H54 (cell line): ENCODE measurements around the gene ALDH1L1.
"Not testable (repeated sequence)": the region's sequence is repeated elsewhere in the genome, so short reads cannot be mapped to it uniquely, and the experiment has no call there.

Experiments
- DNase-seq: peaks from one replicate; pipeline ENCODE4 v3.0.0; 2011; ENCODE audit warnings: low spot score, mixed read lengths; ENCODE audit not compliant: insufficient read length
- FAIRE-seq: peaks from 3 replicates; lab custom pipeline; 2011; peaks lifted over from hg19 to GRCh38; lab: Jason Lieb, UNC
- POLR2A ChIP-seq: IDR thresholded peaks from 2 replicates; pipeline ENCODE4 v1.6.1; 2011; ENCODE audit warnings: low read depth, mild to moderate bottlenecking, low read length

The ALDH1L1 gene

GRCh38 chr3:126082362-126083137, 97.8 kb downstream of the ALDH1L1 start:
- DNase-seq (no peak), FAIRE-seq (no peak)
- TF ChIP-seq POLR2A, result no peak

- DNase-seq, result peak; percentile 95
- peak; percentile 93 for FAIRE-seq
Observed at GRCh38 chr3:126081618-126082361, 98.6 kb downstream of the ALDH1L1 start.

GRCh38 chr3:126080970-126081369, 99.4 kb downstream of the ALDH1L1 start:
- FAIRE-seq, result no peak
- DNase-seq, result no peak
- no peak for TF ChIP-seq POLR2A

More at GRCh38 chr3:126081618-126082361, 98.6 kb downstream of the ALDH1L1 start:
- TF ChIP-seq POLR2A, result no peak

GRCh38 chr3:126078866-126079265, 101.5 kb downstream of the ALDH1L1 start:
- DNase-seq (no peak), FAIRE-seq (no peak)
- no peak for TF ChIP-seq POLR2A

GRCh38 chr3:126077754-126078153, 102.6 kb downstream of the ALDH1L1 start:
- FAIRE-seq (no peak), DNase-seq (no peak)
- no peak for TF ChIP-seq POLR2A

GRCh38 chr3:126076140-126076539, 104.2 kb downstream of the ALDH1L1 start:
- TF ChIP-seq POLR2A, result no peak
- DNase-seq (no peak), FAIRE-seq (peak; percentile 15)

GRCh38 chr3:126070146-126070545, 110.2 kb downstream of the ALDH1L1 start:
- TF ChIP-seq POLR2A, result no peak
- FAIRE-seq, result no peak
- DNase-seq, result no peak

GRCh38 chr3:126067959-126068358, 112.4 kb downstream of the ALDH1L1 start:
- no peak for TF ChIP-seq POLR2A
- FAIRE-seq, result no peak
- no peak for DNase-seq

GRCh38 chr3:126066676-126067075, 113.7 kb downstream of the ALDH1L1 start:
- not testable (repeated sequence) for FAIRE-seq, DNase-seq

GRCh38 chr3:126065876-126066275, 114.5 kb downstream of the ALDH1L1 start:
- TF ChIP-seq POLR2A, result no peak
- FAIRE-seq (no peak), DNase-seq (no peak)

GRCh38 chr3:126064627-126065258, 115.6 kb downstream of the ALDH1L1 start:
- no peak for FAIRE-seq
- no peak for DNase-seq
- no peak for TF ChIP-seq POLR2A

GRCh38 chr3:126063358-126063965, 116.9 kb downstream of the ALDH1L1 start:
- TF ChIP-seq POLR2A, result no peak
- no peak for FAIRE-seq
- no peak for DNase-seq

- no peak for DNase-seq
- no peak for FAIRE-seq
- no peak for TF ChIP-seq POLR2A
Observed at GRCh38 chr3:126061301-126062032, 118.9 kb downstream of the ALDH1L1 start.

GRCh38 chr3:126060613-126061145, 119.7 kb downstream of the ALDH1L1 start:
- no peak for TF ChIP-seq POLR2A
- FAIRE-seq (no peak), DNase-seq (no peak)
